ENCODE data around the gene RNF212. TPM values are rescaled to one million over a fixed set of nuclear protein-coding genes. Genes with fewer than 3 reads are reported as not detected.

The RNF212 gene
- total RNA-seq, 4 donors from 2014 or later = 3.7 to 16.1 (median 7.3) TPM

GRCh38 chr4:1075225-1075624 is 38.1 kb downstream of the RNF212 start:
- TF ChIP-seq, protein P1, sequence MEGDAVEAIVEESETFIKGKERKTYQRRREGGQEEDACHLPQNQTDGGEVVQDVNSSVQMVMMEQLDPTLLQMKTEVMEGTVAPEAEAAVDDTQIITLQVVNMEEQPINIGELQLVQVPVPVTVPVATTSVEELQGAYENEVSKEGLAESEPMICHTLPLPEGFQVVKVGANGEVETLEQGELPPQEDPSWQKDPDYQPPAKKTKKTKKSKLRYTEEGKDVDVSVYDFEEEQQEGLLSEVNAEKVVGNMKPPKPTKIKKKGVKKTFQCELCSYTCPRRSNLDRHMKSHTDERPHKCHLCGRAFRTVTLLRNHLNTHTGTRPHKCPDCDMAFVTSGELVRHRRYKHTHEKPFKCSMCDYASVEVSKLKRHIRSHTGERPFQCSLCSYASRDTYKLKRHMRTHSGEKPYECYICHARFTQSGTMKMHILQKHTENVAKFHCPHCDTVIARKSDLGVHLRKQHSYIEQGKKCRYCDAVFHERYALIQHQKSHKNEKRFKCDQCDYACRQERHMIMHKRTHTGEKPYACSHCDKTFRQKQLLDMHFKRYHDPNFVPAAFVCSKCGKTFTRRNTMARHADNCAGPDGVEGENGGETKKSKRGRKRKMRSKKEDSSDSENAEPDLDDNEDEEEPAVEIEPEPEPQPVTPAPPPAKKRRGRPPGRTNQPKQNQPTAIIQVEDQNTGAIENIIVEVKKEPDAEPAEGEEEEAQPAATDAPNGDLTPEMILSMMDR (IDR thresholded peaks at IDR 0.05; ENCODE audit: low read depth) = no peak

DNA sequence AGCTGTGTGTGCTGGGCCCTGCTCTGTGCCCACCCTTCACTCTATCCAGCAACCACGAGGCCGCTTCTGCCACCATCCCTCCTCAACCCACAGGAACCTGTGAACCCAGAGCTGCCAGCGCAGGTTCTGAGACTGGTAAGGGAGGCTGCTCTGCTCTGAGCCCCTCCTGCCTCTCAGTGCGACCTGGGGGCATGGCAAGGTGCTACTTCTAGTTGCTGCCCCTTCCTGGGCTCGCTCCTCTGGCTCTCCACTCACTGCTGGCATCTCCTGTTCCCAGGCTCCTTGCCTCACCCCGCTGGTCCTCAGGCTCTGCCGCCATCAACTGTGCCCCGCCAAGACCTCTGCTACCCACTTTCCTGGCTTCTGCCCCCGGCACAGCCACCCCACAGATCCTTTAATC is 39.3 kb downstream of the RNF212 start:
- TF ChIP-seq, protein P1 (IDR thresholded peaks at IDR 0.05; ENCODE audit: low read depth) = no peak

GRCh38 chr4:1072830-1073446 is 40.4 kb downstream of the RNF212 start:
- TF ChIP-seq, protein P1 (IDR thresholded peaks at IDR 0.05; ENCODE audit: low read depth) = no peak

- TF ChIP-seq, protein P1 (IDR thresholded peaks at IDR 0.05; ENCODE audit: low read depth) = no peak
These were observed 44.0 kb downstream of the RNF212 start for GRCh38 chr4:1069394-1069793.

GRCh38 chr4:1065732-1066131 is 47.6 kb downstream of the RNF212 start:
- TF ChIP-seq, protein P1 (IDR thresholded peaks at IDR 0.05; ENCODE audit: low read depth) = no peak

DNA sequence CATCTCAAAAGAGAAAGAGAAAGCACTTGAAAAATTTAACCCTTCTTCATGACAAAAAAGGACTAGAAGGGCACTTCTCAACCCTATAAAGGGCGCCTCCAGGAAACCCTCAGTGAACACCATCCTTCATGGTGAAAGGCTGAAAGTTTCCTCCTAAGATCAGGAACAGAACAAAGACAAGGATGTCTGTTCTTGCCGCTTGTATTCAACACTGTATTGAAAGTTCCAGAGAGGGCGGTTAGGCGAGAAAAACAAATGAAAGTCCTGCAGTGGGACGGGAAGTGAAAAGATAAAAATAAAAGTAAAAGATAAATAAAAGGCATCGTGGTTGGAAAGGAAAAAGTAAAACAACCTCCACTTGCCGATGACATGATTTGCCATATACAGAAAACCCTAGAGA is 50.9 kb downstream of the RNF212 start:
- TF ChIP-seq, protein P1 (IDR thresholded peaks at IDR 0.05; ENCODE audit: low read depth) = no peak

- TF ChIP-seq, protein P1 (IDR thresholded peaks at IDR 0.05; ENCODE audit: low read depth) = no peak
These were observed 51.6 kb downstream of the RNF212 start for GRCh38 chr4:1061760-1062159.
